GM18909 (cell line): ENCODE results near the gene ACSF2.
A peak's percentile ranks its signal among the peaks of the same experiment; 100 is the strongest.
"Not testable (repeated sequence)": the region's sequence is repeated elsewhere in the genome, so short reads cannot be mapped to it uniquely, and the experiment has no call there.

Source experiments
- ATAC-seq: cut with Tn5 transposase; IDR thresholded peaks from one replicate; pipeline ENCODE4 v1.9.1; 2021; ENCODE audit warnings: mild to moderate bottlenecking; ENCODE audit not compliant: unreplicated experiment, poor library complexity

Gene ACSF2, protein sequence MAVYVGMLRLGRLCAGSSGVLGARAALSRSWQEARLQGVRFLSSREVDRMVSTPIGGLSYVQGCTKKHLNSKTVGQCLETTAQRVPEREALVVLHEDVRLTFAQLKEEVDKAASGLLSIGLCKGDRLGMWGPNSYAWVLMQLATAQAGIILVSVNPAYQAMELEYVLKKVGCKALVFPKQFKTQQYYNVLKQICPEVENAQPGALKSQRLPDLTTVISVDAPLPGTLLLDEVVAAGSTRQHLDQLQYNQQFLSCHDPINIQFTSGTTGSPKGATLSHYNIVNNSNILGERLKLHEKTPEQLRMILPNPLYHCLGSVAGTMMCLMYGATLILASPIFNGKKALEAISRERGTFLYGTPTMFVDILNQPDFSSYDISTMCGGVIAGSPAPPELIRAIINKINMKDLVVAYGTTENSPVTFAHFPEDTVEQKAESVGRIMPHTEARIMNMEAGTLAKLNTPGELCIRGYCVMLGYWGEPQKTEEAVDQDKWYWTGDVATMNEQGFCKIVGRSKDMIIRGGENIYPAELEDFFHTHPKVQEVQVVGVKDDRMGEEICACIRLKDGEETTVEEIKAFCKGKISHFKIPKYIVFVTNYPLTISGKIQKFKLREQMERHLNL

DNA sequence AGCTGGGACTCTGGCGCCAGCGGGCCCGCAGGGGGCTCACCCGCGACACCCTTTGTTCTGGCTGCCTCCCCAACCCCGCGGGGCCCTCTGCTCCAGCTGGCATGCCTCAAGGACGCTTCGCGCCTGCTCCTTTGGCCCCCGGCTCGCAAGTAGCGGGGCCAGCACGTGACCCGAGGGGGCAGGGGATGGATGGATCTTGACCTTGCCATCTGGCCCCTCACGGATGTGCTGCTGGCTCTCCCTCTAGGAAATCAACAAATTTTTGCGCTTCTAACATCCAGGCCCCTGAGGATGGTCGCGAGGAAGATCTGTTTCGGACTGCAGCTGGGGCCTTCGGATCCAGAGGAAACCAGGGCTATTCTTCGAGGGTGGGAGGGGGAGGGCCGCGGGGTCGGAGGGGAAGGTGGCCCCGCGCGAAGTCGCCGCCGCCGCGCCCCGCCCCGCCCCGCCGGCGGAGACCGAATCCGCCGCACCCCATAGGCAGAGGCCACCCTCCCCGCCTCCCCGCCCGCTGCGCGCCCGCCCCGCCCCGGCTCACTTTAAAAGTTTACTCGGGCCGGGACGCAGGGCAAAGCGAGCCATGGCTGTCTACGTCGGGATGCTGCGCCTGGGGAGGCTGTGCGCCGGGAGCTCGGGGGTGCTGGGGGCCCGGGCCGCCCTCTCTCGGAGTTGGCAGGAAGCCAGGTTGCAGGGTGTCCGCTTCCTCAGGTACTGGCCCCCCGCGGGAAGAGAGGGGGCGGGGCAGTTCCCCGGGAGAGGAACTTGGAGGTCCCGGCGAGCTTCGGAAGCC is at the start of gene ACSF2:
Gene ACSF2, plus strand, starts transcription at position 537 of the 790 bp plus-strand sequence. Its CDS starts 44 bp downstream, at position 581.
- peak; percentile 63 for ATAC-seq

DNA sequence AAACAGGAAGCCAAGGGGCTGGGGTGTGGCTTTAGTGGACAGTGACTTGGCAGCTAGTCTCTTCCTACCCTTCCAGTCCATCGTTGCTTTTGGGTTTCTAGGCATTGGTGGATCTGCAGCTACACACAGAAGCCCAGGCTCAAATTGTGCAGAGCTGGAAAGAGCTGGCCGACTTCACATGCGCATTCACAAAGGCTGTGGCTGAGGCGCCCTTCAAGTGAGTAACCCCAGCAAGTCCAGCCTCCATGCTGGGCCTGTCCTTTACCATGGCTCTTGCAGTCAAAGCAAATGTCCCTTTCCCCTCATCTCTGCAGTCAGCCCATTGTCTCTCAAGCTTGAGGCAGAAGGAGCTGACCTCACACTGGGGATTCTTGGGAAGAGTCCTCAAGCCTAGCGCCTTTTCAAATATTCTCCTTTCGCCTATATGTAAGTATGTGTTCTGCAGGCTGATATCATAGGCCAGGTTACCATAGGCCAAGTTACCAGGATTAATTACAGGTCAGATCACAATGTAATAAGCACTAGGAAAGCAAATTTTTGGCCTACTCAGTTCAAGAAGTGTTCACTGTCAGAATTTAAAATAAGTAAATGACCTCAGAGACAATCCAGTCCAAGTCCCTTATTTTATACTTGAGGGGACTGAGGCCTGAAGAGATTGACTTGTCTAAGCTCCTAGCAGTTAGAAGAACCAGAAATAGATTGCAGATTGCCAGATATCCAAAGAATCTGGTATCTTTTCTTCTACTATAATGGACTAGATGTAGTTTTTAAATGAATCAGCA is 46.5 kb upstream of the ACSF2 start:
- ATAC-seq = no peak

DNA sequence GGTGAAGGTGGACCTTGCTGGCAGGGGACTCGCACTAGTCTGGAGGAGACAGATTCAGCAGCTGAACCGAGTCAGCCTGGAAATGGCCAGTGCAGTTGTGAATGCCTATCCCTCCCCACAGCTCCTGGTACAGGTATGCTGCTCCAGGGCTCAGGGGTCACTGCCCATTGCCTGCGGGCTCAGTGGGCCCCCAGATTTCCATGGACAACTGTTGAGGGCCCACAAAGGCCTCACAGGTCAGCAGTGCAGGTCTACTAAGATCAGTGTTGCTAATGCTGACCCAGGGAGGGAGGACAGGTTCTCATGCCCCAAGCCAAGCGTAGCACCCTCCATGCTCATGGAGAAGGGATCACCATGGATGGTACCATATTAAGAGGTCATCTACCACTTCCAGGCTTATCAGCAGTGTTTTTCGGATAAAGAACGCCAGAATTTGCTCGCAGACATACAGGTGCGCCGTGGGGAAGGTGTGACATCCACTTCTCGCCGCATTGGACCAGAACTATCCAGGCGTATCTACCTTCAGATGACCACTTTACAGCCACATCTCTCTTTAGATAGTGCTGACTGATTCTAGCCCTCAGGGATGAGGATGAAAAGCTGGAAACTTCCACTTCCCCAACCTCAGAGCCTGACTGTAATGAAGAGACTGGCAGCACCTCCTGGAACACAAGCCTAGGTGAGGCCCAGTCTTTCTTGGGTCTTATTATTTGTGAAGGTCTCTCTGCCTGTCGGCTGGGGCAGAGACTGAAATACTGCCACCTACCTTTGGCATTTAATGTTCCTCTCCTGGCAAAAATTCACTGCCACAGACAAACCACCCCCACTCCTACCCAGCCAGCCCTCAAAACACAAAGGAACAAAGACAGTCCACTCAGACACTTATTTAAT is 45.4 kb upstream of the ACSF2 start:
- no peak for ATAC-seq

DNA sequence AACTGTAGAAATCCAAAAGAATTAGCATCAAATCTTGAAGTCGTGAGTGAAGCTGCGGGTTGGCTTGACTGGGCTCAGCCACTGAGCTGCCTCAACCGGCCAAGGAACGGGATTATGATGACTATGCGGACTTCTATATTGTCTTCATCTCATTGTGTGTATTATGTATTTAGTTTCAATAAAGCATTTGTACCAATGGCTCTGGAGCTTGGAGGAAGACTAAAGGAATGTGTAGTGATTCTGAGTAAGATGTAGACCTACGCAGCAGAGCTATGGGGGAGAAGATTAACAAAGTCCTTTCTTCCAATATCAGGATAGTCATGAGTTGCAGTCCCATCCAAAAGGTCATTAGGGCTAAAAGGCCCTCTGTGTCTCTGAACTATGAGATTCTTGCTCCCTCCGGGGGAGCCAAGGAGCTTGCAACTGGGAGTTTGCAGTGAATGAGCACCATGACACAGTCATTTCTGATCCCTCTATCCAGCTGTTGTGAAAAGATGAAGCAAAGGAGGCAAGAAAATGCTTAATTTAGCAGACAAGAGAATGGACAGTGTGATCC is 44.7 kb upstream of the ACSF2 start:
- ATAC-seq = no peak

DNA sequence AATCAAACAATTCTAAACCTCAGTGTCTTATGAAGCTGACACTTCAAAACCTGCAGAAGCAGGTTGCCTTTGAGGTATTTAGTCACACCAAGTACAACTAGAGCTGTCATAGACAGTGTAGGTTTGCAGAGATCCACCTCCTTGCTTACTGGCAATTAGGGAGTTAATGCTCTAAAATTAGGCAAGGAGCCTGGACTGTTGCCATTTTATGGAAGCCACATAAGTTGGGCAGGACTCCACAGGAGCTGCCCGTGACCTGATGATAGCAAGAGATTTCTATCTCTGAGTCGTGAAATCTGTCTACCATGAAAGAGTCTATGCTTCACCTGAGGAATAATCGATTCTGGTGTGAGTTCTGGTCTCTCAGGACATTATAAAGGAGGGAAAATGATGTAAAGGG is 44.1 kb upstream of the ACSF2 start:
- ATAC-seq = no peak

DNA sequence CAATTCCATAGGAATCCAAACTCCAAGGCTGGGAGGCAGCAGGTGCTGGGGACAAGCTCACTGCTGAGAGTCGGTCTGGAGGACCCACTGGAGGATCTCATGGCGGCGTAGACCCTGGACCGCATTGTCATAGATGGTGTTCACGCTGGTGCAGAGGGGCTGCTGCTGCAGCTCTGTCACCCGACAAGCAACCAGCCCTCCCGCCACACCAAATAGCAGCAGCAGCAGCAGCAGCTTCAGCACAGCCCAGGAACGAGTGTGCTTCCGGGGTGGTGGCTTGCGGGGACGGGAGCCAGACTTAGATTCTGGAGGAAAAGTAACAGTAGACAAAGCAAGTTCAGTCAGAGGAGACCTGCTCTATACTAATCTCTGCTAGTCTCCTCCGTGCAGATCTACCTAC is 43.1 kb upstream of the ACSF2 start:
- no peak for ATAC-seq

DNA sequence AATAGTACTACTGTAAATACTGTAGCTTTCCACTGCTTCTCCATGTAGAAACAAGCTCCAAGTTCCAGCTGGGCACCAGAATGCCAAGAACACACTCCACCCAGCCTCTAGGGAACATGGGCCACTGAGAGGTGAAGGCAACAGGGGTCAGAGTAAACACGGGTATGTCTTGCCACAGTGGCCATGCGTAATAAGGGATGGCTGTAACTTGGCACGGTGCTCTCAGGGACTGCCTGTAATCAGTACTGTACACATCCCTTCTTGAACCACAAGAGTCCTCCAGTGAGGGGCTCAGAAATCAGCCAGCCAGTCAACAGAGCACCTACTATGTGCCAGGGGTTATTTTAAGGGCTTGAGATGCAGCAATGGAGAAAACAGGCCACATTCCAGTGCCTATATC is 39.5 kb upstream of the ACSF2 start:
- ATAC-seq = no peak

DNA sequence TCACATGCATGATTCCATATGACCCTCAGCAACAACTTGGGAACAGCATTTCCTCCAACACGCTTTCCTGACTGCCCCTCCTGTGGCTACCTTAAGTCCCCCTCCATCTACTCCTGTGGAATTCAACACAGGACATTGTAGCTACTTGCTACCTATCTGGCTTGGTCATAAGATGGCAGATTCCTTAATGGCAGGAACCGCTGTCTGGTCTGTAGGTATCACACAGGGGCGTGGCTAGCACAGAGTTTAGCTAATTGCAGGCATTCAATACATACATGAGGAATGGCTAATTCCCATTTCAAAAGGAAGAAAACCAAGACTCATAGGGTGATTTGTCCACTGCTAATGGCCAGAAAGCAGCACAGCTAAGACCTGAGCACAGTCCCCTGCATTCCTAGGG is 37.3 kb upstream of the ACSF2 start:
- no peak for ATAC-seq

DNA sequence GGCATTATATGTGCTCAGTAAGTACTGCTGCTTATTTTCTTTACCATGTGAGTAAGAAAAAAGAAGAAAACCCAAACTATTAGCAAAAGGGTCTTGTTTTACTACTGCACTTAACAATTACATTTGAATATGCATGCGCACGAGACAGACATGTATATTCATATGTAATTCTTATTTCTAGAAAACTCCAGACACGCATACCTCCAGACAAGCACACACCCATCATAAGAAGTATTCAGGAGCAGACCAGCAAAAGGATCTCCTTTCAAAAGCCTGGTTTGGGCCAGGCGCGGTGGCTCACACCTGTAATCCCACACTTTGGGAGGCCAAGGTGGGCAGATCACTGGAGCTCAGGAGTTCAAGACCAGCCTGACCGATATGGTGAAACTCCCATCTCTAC is 36.5 kb upstream of the ACSF2 start:
- ATAC-seq = no peak

DNA sequence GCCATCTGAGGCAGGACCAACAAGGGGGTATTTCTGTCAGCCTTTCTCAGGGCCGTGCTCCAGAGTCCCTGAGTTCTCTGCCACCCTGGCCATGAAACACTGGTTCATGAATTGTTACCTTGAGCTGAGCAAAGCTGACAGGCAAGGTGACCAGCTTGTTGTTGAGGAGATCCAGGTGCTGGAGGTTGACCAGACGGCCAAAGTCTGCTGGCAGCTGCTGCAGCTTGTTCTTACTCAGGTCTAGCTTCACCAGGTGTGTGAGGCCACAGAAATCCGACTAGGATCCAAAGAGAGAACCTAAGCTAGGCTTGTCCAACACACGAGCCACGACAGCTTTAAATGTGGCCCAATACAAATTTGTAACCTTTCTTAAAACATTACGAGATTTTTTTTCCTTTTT is 33.4 kb upstream of the ACSF2 start:
- ATAC-seq = no peak

DNA sequence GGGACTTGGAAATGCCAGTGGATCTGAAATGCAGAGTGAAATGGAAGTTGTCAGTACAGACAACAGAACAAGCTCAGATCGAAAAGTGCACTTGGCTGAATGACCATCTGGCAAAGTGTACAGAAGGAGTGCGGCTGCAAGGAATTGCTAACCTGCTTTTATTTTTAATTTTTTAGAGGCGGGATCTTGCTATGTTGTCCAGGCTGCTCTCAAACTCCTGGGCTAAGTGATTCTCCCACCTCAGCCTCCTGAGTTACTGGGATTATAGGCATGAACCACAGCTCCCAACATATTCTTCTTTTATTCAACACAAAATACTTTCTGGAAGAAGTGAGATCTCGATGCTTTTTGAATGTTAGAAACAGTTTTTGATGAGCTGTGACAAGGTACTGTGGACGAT is 32.3 kb upstream of the ACSF2 start:
- no peak for ATAC-seq

DNA sequence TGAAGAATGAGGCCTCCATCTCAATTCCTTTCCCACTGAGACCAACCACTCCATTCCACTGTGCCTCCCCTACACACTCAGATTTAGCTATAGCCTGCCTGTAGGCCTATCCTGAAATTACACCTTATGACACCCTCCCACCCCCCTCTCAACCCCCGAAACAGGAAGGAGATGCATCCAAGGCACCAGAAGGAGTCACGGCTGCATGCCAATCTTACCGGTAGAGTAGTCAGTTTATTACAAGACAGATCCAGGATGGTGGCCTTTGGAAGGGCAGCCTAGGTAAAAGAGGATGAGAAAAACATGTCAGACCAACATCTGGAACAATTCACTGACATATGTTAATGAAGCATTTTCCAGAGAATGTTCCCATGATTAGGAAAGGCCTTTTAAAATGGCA is 31.3 kb upstream of the ACSF2 start:
- ATAC-seq = no peak

DNA sequence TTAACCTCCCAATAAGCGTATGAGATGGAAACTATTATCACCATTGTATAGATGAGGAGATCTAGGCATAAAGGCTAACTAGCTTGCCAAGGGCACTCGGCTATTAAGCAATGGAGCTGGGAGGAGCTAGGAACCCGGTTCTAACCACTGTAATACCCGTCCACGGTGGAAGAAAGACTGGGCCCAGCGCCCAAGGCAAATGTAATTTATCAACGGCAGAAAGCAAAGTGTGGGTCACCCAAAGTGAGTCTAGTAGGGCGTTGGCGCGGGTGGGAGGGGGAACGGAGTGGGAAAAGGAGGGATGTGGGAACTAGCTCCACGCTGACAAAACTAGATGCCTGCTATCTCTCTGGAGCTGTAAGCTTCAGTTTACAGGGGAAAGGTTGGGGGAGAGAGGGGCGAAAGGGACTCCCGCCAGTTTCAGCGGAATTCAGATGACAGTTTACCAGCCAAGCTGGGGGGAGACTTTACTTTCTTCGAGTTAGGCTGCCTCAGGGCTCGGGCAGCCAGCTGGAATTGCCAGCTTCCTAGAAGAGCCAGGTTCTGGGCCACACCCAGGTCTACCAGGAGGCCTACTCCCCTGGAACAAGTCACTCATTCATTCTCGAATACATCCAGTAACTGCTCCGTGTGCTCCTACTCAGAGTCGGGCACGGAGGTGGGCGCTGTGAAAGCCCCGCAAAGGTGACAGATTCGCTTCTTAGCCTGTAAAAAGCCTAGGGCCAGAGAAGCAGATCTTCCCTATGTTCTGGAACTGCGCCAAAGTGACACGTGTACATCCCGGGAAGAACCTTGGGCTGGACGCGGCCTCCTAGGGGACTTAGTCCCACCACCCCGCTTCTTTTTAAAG is 29.5 kb upstream of the ACSF2 start:
- ATAC-seq = no peak

DNA sequence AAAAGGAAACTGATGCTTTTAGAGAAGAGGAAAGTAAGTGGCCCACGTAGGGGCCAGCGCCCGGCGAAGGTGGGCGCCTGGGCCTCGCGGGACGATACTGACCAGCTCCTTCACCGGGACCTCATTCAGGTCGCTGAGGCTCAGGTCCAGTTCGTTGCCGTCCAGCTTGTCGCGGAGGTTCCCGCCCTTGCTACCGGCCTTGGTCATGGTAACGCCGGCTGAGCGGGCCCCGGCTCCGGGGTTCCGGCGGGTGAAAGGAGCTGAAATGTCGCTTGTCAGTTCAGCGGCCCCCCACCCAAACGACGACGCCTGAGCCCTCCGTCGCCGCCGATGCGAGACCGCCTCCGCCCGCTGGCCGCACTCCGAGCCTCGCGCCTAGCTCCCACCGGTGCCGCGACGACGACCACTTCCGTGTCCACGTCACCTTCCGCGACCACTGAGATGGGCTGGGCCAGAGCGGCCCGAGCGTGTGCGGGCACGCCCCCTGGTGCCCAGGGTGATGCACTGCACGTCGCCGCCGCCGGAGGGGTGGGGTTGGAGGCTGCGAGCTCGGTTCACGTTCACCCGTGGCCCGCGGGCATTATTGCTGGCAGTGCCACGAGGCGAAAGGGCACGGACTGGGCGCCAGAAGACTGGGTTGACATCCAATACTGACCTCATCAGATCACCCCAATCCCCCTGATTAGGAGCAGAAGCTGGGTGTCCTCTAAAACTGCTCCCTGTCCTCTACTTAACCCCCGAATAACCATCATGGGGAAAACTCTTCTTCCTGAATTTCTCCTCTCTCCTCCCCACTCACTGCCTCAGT is 28.7 kb upstream of the ACSF2 start, which contains the start of gene LRRC59:
Gene LRRC59, minus strand, starts transcription at position 413 of the 808 bp plus-strand sequence. Its CDS starts 206 bp downstream, at position 207.
- ATAC-seq = peak; percentile 98

DNA sequence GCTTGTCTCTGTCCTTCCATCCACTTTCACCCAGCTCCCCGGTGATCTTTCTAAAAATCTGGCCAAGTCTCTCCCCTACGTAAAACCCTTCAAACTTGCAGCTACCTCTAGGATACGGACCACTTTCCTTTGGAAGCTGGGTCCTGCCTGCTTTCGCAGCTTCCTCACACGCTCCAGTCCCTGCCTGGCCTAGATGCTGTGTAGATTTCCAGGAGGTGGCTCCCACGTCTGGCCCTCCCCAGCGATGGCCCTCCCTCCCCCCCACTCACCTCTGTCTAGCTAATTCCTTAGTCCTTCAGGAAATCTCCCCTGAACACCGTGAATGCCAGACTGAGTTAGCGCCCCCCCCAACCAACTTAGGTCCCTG is 28.1 kb upstream of the ACSF2 start:
- ATAC-seq = no peak

DNA sequence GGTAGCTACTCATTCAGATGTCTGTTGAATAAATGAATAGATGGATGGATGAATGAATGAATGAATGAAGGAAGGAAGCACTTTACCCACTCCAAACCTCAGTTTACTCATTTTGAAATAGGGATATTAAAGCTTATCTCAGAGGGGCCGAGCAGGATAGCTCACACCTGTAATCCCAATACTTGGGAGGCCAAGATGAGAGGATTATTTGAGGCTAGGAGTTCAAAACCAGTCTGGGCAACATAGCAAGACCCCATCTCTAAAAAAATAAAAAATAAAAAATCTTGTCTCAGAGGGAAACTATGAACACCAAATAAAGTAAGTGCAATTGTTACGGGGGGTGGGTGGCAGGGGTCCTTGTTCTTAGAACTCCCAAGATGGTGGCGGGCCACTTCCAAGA is 27.3 kb upstream of the ACSF2 start:
- ATAC-seq = not testable (repeated sequence)

DNA sequence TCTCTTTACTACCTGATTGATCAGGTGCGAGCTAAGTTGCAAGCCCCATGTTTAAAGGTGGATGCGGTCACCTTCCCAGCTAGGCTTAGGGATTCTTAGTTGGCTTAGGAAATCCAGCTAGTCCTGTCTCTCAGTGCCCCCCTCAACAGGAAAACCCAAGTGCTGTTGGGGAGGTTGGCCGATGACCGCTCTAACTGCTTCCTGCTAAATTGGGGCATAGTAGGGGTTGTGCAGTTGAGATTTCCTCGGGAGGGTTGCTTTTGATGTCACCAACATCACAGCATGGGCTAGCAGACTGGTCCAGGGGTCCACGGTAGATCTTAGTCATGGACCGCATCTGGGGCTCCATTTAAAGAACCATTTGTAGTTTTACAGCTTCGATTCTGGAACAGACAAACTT is 26.4 kb upstream of the ACSF2 start:
- not testable (repeated sequence) for ATAC-seq
